ENCODE data around the gene MLEC. TPM values are rescaled to one million over a fixed set of nuclear protein-coding genes. Genes with fewer than 3 reads are reported as not detected.

MLEC gene
- total RNA-seq, 1 experiment from 2014 or later = 107 TPM

GRCh38 chr12:120720234-120720986 lies 33.5 kb downstream of the MLEC start:
- Mint-ChIP-seq H3K27me3 (ENCODE audit: insufficient read depth, unreplicated experiment) (no peaks in the 10 kb centered on the region), H3K4me1 (ENCODE audit: insufficient read depth, unreplicated experiment) (peaks cover 16% of the 10 kb centered on the region), H3K4me3 (ENCODE audit: unreplicated experiment) (no peak overlapping the region), H3K9me3 (ENCODE audit: unreplicated experiment) (no peaks in the 10 kb centered on the region), H3K27ac (ENCODE audit: low read depth, unreplicated experiment) (peak overlapping the region; percentile 57), H3K36me3 (ENCODE audit: insufficient read depth, unreplicated experiment) (peaks cover 77% of the 10 kb centered on the region)
- peak; percentile 61 for DNase-seq (ENCODE audit: unreplicated experiment)
- intact Hi-C loops (cut with micrococcal nuclease) = no loop called here
- TF ChIP-seq, protein P1, sequence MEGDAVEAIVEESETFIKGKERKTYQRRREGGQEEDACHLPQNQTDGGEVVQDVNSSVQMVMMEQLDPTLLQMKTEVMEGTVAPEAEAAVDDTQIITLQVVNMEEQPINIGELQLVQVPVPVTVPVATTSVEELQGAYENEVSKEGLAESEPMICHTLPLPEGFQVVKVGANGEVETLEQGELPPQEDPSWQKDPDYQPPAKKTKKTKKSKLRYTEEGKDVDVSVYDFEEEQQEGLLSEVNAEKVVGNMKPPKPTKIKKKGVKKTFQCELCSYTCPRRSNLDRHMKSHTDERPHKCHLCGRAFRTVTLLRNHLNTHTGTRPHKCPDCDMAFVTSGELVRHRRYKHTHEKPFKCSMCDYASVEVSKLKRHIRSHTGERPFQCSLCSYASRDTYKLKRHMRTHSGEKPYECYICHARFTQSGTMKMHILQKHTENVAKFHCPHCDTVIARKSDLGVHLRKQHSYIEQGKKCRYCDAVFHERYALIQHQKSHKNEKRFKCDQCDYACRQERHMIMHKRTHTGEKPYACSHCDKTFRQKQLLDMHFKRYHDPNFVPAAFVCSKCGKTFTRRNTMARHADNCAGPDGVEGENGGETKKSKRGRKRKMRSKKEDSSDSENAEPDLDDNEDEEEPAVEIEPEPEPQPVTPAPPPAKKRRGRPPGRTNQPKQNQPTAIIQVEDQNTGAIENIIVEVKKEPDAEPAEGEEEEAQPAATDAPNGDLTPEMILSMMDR (IDR thresholded peaks at IDR 0.05; ENCODE audit: unreplicated experiment) = no peak
- POLR2A ChIA-PET = interaction anchor here (0.8 to 1.8 kb wide), 6 partner anchors 10 to 203 kb away, joined by 3 to 17 read pairs (median 3); partner anchors contain the start of genes MLEC, POP5 and UNC119B
- BruUV-seq (replicated peaks) = no TSS peak
- CTCF ChIA-PET = interaction anchor here (0.6 to 1.9 kb wide), 8 partner anchors 9 to 265 kb away, joined by 3 to 6 read pairs (median 4); partner anchors contain the start of gene UNC119B

GRCh38 chr12:120720987-120721801 lies 34.2 kb downstream of the MLEC start:
- Mint-ChIP-seq H3K4me1 (ENCODE audit: insufficient read depth, unreplicated experiment) (peaks cover 16% of the 10 kb centered on the region), H3K27ac (ENCODE audit: low read depth, unreplicated experiment) (peak overlapping the region; percentile 57), H3K4me3 (ENCODE audit: unreplicated experiment) (no peak overlapping the region), H3K36me3 (ENCODE audit: insufficient read depth, unreplicated experiment) (peaks cover 70% of the 10 kb centered on the region), H3K9me3 (ENCODE audit: unreplicated experiment) (no peaks in the 10 kb centered on the region), H3K27me3 (ENCODE audit: insufficient read depth, unreplicated experiment) (no peaks in the 10 kb centered on the region)
- TF ChIP-seq, protein P1 (IDR thresholded peaks at IDR 0.05; ENCODE audit: unreplicated experiment) = no peak
- DNase-seq (ENCODE audit: unreplicated experiment) = no peak
- POLR2A ChIA-PET = interaction anchor here (0.9 to 1.8 kb wide), 5 partner anchors 10 to 203 kb away, joined by 3 to 17 read pairs (median 3); partner anchors contain the start of genes MLEC, POP5 and UNC119B
- no TSS peak for BruUV-seq (replicated peaks)
- CTCF ChIA-PET = interaction anchor here (0.6 to 1.9 kb wide), 8 partner anchors 10 to 264 kb away, joined by 3 to 6 read pairs (median 3); partner anchors contain the start of gene UNC119B
- intact Hi-C loops (cut with micrococcal nuclease) = no loop called here

DNA sequence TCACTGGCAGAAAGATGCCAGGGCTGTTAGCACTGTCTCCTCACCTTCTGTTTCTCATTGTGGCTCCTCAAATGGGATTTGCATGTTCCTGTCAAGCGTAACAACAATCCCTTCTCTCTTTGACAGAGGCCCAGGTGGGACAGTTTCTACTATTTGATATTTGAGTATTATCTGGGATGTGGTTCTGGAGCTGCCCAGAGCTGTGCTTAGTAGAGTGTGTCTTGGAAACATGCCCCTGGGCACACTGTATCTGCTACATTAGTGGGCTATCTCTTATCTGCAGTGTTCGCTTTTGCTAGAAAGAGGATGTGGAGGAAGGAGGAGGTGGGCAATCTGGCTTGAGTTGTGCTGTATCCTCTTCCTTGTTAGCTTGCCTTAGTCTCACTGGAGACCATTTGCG lies 34.9 kb downstream of the MLEC start:
- Mint-ChIP-seq H3K4me1 (ENCODE audit: insufficient read depth, unreplicated experiment) (peaks cover 16% of the 10 kb centered on the region), H3K27ac (ENCODE audit: low read depth, unreplicated experiment) (no peak overlapping the region), H3K36me3 (ENCODE audit: insufficient read depth, unreplicated experiment) (peaks cover 63% of the 10 kb centered on the region), H3K27me3 (ENCODE audit: insufficient read depth, unreplicated experiment) (no peaks in the 10 kb centered on the region), H3K4me3 (ENCODE audit: unreplicated experiment) (no peak overlapping the region), H3K9me3 (ENCODE audit: unreplicated experiment) (no peaks in the 10 kb centered on the region)
- intact Hi-C loops (cut with micrococcal nuclease) = no loop called here
- TF ChIP-seq, protein P1 (IDR thresholded peaks at IDR 0.05; ENCODE audit: unreplicated experiment) = no peak
- ChIA-PET CTCF (interaction anchor here (0.6 to 1.0 kb wide), 4 partner anchors 9 to 142 kb away, joined by 3 to 5 read pairs (median 4); no protein-coding TSS in a partner anchor), POLR2A (no interaction called here)
- BruUV-seq (replicated peaks) = no TSS peak
- DNase-seq (ENCODE audit: unreplicated experiment) = no peak

- Mint-ChIP-seq H3K27me3 (ENCODE audit: insufficient read depth, unreplicated experiment) (no peaks in the 10 kb centered on the region), H3K9me3 (ENCODE audit: unreplicated experiment) (no peaks in the 10 kb centered on the region), H3K4me3 (ENCODE audit: unreplicated experiment) (no peak overlapping the region), H3K27ac (ENCODE audit: low read depth, unreplicated experiment) (no peak overlapping the region), H3K4me1 (ENCODE audit: insufficient read depth, unreplicated experiment) (peaks cover 16% of the 10 kb centered on the region), H3K36me3 (ENCODE audit: insufficient read depth, unreplicated experiment) (peaks cover 54% of the 10 kb centered on the region)
- intact Hi-C loops (cut with micrococcal nuclease) = no loop called here
- ChIA-PET POLR2A (no interaction called here), CTCF (interaction anchor here (0.6 to 0.9 kb wide), 2 partner anchors 75 to 76 kb away, joined by 4 to 5 read pairs; no protein-coding TSS in a partner anchor)
- no TSS peak for BruUV-seq (replicated peaks)
- DNase-seq (ENCODE audit: unreplicated experiment) = no peak
- TF ChIP-seq, protein P1 (IDR thresholded peaks at IDR 0.05; ENCODE audit: unreplicated experiment) = no peak
Measured at GRCh38 chr12:120722784-120723183, 35.8 kb downstream of the MLEC start.
